ENCODE measurements around the gene CTNNA2.

The CTNNA2 gene

DNA sequence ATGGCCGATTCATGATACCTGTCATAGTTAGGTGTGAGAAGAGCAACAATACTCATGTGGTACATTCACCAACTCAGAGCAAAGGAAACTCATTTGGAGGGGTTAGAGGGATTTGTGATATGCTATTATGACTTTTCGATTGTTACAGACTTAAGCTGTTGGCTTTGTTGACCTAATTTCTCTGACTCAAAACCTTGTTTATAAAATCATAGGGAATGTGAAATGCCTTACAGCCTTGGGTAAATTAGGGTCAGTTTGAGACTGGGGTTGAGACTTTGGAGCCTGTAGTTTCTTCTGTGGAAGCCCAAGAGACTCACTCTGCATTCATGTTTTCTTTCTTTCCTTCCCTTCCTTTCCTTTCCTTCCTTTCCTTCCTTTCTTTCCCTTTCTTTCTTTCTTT lies 529.8 kb downstream of the CTNNA2 start:
- Histone ChIP-seq H3K36me3 (no peaks in the 10 kb centered on the region), H3K9me3 (no peaks in the 10 kb centered on the region), H3K27me3 (no peaks in the 10 kb centered on the region), H3K4me3 (ENCODE audit: low read depth, low read length) (no peak overlapping the region), H3K4me1 (no peaks in the 10 kb centered on the region)
- no peak for DNase-seq
- TF ChIP-seq, protein P1, sequence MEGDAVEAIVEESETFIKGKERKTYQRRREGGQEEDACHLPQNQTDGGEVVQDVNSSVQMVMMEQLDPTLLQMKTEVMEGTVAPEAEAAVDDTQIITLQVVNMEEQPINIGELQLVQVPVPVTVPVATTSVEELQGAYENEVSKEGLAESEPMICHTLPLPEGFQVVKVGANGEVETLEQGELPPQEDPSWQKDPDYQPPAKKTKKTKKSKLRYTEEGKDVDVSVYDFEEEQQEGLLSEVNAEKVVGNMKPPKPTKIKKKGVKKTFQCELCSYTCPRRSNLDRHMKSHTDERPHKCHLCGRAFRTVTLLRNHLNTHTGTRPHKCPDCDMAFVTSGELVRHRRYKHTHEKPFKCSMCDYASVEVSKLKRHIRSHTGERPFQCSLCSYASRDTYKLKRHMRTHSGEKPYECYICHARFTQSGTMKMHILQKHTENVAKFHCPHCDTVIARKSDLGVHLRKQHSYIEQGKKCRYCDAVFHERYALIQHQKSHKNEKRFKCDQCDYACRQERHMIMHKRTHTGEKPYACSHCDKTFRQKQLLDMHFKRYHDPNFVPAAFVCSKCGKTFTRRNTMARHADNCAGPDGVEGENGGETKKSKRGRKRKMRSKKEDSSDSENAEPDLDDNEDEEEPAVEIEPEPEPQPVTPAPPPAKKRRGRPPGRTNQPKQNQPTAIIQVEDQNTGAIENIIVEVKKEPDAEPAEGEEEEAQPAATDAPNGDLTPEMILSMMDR (IDR thresholded peaks at IDR 0.05; ENCODE audit: low read depth, low read length) = no peak

DNA sequence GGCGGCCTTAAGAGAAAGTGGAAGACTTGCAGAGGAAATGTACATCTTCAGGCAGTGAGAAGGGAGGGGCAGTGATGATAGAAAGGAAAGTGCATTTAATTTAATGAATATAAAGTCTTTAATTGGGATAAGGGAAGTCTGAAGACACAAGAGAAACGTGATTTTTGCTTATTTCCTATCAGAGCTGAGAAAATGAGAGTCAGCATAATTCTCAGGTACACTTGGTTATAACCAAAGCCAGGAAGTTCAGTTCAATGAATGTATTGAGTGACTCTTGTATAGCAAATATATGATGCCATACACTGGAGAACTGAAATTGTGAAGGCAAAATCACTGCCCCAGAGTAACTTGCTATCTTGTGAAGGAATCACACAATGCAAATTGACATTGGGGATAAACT lies 535.4 kb downstream of the CTNNA2 start:
- Histone ChIP-seq H3K36me3 (no peaks in the 10 kb centered on the region), H3K9me3 (no peaks in the 10 kb centered on the region), H3K4me3 (ENCODE audit: low read depth, low read length) (no peak overlapping the region), H3K27me3 (no peaks in the 10 kb centered on the region), H3K4me1 (peaks cover 4% of the 10 kb centered on the region)
- no peak for DNase-seq
- TF ChIP-seq, protein P1 (IDR thresholded peaks at IDR 0.05; ENCODE audit: low read depth, low read length) = no peak

DNA sequence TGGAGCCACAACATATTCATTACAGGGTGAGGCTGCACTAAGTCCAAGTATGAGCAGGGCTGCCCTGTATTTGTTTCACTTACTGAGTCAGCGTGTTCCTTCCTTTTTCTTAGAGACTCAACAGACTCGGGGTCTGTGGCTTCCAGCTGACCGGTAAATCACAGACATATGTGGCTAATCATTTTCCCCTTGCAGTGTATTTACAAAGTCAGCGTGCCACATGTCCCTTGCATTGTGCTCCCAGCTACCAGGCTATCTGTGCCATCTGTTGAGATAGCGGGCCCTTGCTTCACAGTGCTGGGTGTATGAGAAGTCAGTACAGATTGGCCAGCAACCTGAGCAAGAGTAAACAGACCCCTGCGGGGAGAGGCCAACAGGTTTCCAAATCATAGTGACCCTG lies 537.4 kb downstream of the CTNNA2 start:
- no peak overlapping the region for H3K4me3 ChIP-seq (ENCODE audit: low read depth, low read length)
- no peaks in the 10 kb centered on the region for H3K9me3 ChIP-seq
- H3K27me3 ChIP-seq = no peaks in the 10 kb centered on the region
- DNase-seq = peak; percentile 48
- no peaks in the 10 kb centered on the region for H3K36me3 ChIP-seq
- TF ChIP-seq, protein P1 (IDR thresholded peaks at IDR 0.05; ENCODE audit: low read depth, low read length) = no peak
- peaks cover 7% of the 10 kb centered on the region for H3K4me1 ChIP-seq

DNA sequence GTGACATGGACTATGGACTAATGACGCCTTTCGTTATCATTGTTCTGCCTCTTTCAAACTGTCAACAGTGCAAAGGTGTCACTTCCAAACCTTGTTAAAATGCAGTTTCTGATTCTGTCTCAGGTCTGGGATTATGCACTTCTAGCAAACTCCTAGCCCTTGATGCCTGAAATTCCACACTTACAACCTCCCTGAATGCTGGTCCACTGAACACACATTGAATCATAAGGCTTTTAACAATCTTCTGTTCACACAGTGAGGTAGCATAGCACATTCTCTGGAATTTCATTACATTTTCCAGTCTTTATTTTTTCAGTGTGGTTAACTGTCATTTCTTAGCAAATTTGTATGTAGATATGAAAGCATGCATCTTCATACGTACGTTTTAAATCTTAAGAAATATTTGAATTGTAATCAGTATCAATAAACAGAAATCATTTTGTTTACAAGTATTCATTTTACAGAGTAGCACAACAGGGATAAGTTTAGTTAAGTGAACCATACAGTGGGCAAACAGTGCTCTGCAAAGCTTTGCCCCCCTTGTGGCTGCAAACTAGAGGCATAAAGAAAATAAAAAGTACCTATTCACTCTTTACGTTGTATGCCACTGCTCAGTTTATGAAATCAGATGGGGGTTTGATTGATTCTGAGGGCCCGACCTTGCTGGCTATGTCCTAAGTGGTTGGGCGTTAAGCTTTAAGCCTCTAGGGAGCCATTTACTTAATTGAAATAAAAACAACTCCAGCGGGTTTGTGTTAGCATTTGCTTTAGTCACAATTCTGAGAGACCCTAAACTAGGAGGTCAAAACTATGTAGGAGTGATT lies 540.9 kb downstream of the CTNNA2 start:
- no peak overlapping the region for H3K4me3 ChIP-seq (ENCODE audit: low read depth, low read length)
- TF ChIP-seq, protein P1 (IDR thresholded peaks at IDR 0.05; ENCODE audit: low read depth, low read length) = no peak
- no peaks in the 10 kb centered on the region for H3K9me3 ChIP-seq
- peaks cover 7% of the 10 kb centered on the region for H3K4me1 ChIP-seq
- no peak for DNase-seq
- H3K27me3 ChIP-seq = no peaks in the 10 kb centered on the region
- H3K36me3 ChIP-seq = no peaks in the 10 kb centered on the region

DNA sequence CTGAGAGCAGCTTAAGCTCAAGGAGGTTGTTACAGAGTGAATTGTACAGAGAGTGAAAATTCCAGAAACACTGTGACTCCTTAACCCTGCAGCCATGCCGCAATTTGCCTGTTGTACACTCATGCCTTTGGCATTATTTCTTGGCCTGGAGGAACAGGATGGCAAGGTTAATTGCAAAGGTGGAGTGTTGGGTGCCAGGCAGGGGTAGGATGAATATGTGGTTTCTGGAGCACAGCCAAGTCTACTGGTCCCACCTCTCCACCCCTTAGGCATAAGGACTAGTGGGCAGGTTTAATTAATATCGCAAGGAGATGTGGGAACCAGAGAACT lies 541.5 kb downstream of the CTNNA2 start:
- TF ChIP-seq, protein P1 (IDR thresholded peaks at IDR 0.05; ENCODE audit: low read depth, low read length) = no peak
- Histone ChIP-seq H3K36me3 (no peaks in the 10 kb centered on the region), H3K4me1 (peaks cover 7% of the 10 kb centered on the region), H3K9me3 (no peaks in the 10 kb centered on the region), H3K4me3 (ENCODE audit: low read depth, low read length) (no peak overlapping the region), H3K27me3 (no peaks in the 10 kb centered on the region)
- no peak for DNase-seq

DNA sequence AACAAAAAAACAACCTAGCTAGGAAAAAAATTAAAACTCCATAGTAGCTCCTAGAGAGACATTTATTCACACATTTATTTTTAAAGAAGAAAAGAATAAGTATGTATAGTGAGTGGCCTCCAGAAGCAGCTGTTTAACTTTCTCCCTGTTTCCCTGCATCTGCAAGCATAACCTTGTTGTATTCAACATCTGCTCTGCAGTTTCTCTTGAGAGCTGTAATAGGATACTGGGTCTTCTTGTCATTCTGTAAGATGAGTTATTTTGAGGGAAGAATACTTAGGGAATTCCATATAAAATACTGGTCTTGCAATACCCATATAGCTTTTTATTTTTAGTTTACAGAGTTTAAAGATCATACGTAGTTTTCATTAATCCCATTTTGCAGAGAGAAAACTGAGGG lies 545.1 kb downstream of the CTNNA2 start:
- no peak overlapping the region for H3K4me3 ChIP-seq (ENCODE audit: low read depth, low read length)
- DNase-seq = no peak
- no peaks in the 10 kb centered on the region for H3K9me3 ChIP-seq
- TF ChIP-seq, protein P1 (IDR thresholded peaks at IDR 0.05; ENCODE audit: low read depth, low read length) = no peak
- H3K36me3 ChIP-seq = no peaks in the 10 kb centered on the region
- H3K27me3 ChIP-seq = no peaks in the 10 kb centered on the region
- peaks cover 3% of the 10 kb centered on the region; the same call in 1 of the 2 replicates for H3K4me1 ChIP-seq

Measured in BE2C (cell line).